Measurements from ENCODE around the gene KCNK15. TPM values are rescaled to one million over a fixed set of nuclear protein-coding genes. Genes with fewer than 3 reads are reported as not detected.

The KCNK15 gene
- total and polyA plus RNA-seq, 9 of the 15 experiments (the other 6 are each of a cell fraction or from before 2014, with no cell fraction given) = 0.03 to 0.30 (median 0.17) TPM; not detected in 5

- FAIRE-seq = no peak
- in situ Hi-C loops (cut with MboI) = no loop called here
- intact Hi-C loops (cut with micrococcal nuclease) = no loop called here
- no peak overlapping the region for H3K27ac ChIP-seq (ENCODE audit: extremely low read depth, low read depth, low read length)
- CTCF ChIA-PET (ENCODE audit: low intra/inter-chr PET ratio) = no interaction called here
- no peak overlapping the region for H3K4me3 ChIP-seq
- no peak overlapping the region for H3K4me2 ChIP-seq (ENCODE audit: insufficient read depth, low read length)
- H3K4me1 ChIP-seq (replicated peaks in 1 of 2; ENCODE audit: control insufficient read depth in 2 of 2, insufficient read depth in 2 of 2, low read length in 2 of 2) = no peaks in the 10 kb centered on the region
- H4K20me1 ChIP-seq (replicated peaks; ENCODE audit: control insufficient read depth, insufficient read depth, low read length) = peaks cover 2% of the 10 kb centered on the region
- H2AFZ ChIP-seq (ENCODE audit: low read depth, low read length) = no peak overlapping the region
- POLR2A ChIA-PET = interaction anchor here (0.6 kb wide), 1 partner anchor 14 kb away, joined by 3 read pairs; no protein-coding TSS in a partner anchor
- 0% methylated on average over 3 of the region's 3 CpGs for WGBS (ENCODE audit: insufficient coverage, low coverage, missing lambda C conversion rate)
- DNase-seq (ENCODE audit: extremely low read depth in 1 of 4, low spot score in 3 of 4) = no peak
- H3K27me3 ChIP-seq (ENCODE audit: control insufficient read depth in 2 of 2, insufficient read depth in 2 of 2, low read length in 2 of 2) = peaks cover 7 to 64% of the 10 kb centered on the region in 2 experiments; a peak in 4 of 5 replicates
- no TSS peak for BruUV-seq (replicated peaks)
- no peaks in the 10 kb centered on the region for H3K36me3 ChIP-seq (ENCODE audit: control insufficient read depth, insufficient read depth, low read length)
- H3K79me2 ChIP-seq (ENCODE audit: control insufficient read depth, insufficient read depth, low read length) = no peaks in the 10 kb centered on the region
- TF ChIP-seq ZNF146 (CRISPR knock-in tag; IDR thresholded peaks at IDR 0.05; ENCODE audit: unreplicated experiment) (no peak), ZNF764 (CRISPR knock-in tag; IDR thresholded peaks at IDR 0.05; ENCODE audit: low read depth) (no peak), GTF3C2 (IDR thresholded peaks at IDR 0.05; ENCODE audit: borderline replicate concordance, extremely low read depth, insufficient read length) (no peak), KDM4B (IDR thresholded peaks at IDR 0.05; ENCODE audit: borderline replicate concordance in 2 of 2, low read depth in 1 of 2) (no peak), PHF8 (IDR thresholded peaks at IDR 0.05; ENCODE audit: borderline replicate concordance, low read length) (no peak)
- no peaks in the 10 kb centered on the region for H3K9me1 ChIP-seq (ENCODE audit: control insufficient read depth, insufficient read depth, low read length)
- ATAC-seq = no peak
- no peak overlapping the region for H3K9ac ChIP-seq (ENCODE audit: insufficient read depth in 1 of 2, low read depth in 2 of 2, low read length in 2 of 2)
- H3K9me3 ChIP-seq (replicated peaks; ENCODE audit: control insufficient read depth, insufficient read depth, low read depth, low read length) = no peaks in the 10 kb centered on the region
Measured at GRCh38 chr20:44761423-44761822, 15.8 kb downstream of the KCNK15 start.
